ENCODE results near the gene SLC1A2.
"Not testable (repeated sequence)": the region's sequence is repeated elsewhere in the genome, so short reads cannot be mapped to it uniquely, and the experiment has no call there.

The SLC1A2 gene

DNA sequence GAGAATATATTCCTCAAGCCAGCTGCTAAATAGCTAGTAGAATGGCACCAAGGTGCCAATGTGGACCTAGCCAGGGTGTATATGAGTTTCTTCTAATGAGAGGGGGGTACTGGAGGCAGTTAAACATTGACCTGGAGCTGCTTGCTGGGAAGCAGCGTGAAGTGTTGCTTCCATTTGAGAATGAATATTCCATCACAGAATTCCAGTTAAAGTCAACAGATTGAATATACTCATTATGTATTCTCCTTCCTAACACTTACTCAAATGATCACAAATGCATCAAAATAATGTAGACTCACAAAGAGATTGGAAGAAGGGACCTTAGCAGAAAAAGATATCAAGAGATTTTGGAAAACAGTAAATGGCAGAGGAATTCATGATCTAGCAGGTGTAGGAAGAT is 178.3 kb downstream of the SLC1A2 start:
- DNase-seq, result no peak

DNA sequence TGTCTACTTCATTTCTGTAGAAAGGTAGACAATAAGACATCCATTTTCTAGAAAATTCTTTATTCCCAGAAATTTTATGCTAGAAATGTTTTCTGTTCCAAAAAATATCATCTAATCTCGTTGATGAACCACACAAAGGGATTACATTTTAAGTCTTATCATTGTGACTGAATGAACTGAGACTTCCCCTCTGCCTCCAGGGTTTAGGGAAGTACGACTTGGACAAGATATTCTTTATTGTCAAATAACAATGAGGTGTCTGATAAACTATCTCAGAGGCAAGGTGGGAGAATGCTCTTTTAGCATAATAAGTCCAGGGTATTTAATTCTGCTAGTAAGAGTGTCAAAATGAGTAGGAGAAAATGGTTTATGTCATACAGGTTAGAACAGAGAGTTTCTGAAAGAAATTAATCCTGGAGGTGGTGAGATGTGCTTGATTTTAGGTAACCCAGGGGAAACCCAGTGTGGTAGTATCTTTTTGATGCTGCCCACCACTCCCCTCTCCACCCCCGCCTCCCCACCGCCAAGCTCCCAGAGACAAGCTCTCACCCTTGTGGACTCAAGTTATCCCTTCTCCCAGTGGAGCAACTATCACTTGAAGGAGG is 179.8 kb downstream of the SLC1A2 start:
- no peak for DNase-seq

DNA sequence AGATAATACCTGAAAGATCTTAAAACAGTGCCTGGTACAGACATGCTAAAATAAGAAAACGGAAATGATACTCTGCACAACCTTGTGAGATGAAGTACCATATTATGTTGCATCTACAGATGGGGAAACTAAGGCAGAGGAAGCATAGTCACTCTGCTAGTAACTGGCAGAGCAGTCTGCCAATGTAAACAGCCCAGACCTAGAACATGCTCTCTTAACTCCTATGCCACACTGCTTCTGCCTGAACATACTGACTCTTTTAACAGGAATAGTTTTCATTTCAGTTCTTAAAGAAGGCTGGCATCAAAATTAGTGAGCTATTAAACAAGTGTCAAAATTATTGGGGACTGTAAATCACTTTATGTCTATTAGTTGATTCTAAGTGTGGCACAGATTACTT is 180.5 kb downstream of the SLC1A2 start:
- no peak for DNase-seq

DNA sequence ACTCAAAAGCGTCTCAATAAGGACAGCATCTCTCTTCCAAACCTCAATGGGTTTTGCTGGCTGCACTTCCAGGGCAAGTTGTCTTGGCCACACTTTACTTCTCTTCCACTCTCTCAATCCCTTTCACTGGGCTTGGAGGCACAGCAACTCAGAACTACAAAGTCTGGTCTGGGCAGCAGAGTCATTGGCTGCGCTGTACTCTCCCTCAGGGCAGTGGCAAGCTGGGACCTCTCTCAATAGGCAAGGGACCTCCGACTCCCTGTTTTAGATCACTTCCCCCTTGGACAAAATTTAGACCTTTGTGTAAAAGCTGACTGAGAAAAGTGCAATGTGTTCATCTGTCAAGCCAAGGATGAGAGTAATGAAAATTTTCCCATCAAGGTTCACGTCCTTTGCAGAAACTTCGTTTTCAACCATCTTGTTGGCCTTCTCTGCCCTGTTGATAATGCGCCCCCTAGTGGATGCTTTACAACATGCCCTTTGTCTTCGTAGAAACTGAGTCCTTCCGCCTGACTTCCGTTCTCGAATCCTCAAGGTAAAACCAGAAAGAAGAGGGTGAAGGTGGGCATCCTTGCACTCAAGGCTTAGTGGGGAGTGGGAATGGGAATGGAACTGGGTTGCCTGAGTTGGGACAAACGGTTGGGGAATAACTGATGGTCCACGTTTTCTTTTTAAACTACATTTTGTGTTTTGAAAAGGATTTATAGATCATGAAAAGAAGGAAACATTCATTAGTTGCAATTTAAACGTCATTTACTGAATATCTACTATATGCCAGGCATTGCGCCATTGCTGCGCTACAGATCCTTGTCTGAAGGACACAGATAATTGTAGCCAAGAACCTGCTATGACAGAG is 181.3 kb downstream of the SLC1A2 start:
- DNase-seq, result peak in 3 of 14 donors; percentile 22 to 38 (median 35)

DNA sequence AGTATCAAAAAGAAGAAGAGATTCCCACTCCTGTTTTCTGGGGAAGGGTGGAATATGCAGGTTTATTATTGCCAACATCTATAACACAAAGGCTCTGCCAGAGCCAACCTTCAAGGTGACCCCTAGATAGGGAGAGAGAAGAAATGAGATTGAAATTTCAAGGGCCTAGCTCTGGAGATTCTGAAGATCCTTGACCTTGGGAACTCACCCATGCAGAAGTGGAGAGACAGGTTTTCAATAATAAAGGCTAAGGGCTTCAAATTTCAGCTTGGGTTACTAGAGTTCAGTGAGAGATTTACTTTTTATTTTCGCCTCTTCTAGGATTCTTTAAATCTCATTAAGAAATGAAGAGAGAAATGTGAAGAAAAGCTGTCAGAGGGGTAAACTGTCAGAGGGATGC is 182.0 kb downstream of the SLC1A2 start:
- DNase-seq, result no peak

DNA sequence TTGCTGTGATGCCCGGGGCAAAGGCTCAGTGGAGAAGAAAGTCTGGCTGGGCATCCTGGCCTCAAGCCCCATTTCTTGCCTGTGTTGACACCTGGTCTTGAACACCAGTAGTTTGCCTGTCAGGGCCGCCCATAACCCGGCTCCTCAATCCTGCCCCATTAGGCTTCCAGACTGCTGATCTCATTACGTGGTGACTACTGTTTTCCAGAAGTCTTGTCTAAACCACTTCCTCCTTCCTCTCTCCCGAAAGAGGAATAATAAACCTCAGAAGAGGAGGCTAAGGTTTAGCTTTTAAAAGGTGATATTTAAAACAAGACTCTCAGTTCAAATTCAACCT is 182.7 kb downstream of the SLC1A2 start:
- no peak for DNase-seq

DNA sequence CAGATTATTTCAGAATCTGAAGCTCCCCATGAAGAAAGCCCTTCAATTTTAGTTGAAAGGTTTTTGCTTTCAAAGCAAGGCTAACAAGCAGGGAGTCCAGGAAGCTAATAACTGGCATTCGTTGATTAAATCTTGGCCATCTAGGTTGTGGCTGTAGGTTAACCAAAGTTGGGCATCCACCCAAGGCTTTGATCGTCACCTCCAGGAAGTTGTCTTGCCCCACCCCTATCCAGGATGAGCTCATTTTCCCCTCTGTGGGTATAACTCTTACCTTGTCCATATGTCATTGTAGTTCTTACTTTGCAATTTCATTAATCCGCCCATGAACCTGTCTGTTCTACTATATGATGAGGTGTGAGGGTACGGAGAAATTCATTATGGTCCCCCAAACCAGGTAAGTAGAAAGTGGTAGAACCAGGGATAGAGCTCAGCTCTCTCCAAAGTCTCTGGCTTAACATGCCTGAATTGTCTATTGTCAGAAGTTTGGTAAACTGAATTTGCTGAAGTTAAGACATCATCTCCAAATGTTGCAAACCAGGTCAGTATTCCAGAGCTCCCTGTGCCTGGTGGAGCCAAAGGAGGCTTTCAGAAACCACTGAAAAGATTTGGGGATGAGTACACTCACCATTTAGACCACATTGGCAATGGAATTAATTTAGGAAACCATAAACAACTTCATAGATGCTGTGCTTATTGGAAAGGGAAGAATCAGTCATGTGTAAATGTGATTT is 183.3 kb downstream of the SLC1A2 start:
- DNase-seq, result no peak

DNA sequence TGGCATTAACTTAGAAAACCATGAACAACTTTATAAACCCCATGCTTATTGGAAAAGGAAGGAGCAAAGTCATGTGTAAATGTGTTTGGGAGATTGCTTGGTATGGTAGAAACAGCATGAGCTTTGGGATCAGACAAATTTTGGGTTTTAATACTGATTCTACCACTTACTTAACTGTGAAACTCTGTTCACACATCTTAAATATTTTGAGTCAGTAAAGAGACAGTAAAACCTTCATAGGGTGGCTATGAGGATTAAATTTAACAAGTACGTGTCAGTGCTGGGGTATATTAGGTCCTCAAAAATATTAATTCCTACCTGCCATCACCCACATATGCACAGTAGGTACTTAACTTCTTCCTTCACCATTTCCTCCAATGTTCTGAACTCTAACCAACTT is 183.9 kb downstream of the SLC1A2 start:
- no peak for DNase-seq

DNA sequence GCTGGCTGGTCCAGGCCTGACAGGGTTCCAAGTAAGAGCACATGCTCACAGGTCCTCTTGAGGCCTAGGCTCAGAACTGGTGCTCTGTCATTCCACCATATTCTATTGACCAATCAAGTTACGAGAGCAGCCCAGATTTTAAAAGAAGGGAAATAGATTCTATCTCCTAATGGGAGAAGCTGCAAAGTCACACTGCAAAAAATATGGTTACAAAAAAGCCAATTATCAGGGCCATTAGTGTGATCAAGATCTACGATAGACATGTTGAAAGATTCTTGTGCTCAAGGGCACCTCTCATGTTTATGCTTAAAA is 184.2 kb downstream of the SLC1A2 start:
- DNase-seq, result no peak

DNA sequence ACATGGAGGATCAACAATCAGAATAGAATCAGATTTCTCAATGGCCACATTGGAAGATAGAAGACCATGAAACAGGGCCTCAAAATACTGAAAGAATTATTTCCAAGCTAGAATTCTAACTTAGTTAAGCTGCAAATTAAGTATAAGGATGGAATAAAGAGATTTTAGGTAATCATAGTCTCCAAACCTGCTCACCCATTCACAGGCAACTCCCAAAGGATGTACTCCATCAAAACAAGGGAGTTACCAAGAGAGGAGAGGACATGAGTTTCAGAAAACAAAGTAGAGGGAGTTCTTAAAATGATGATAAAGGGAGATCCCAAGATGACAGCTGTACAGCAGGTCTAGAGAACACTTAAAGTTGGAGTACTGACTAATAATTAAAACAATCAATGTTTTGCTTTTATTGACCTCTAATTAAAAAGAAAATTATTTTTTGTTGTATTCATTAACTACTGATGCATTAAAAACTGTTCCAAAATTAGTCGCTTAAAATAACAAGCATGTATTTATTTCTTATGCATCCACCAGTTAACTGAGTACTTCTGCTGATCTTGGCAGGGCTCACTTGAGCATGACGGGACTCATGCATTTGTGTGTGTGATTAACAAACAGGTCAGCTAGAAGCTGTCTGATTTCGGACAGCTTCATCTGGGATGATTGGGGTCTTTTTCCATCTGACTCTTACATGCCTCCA is 184.8 kb downstream of the SLC1A2 start:
- no peak for DNase-seq

DNA sequence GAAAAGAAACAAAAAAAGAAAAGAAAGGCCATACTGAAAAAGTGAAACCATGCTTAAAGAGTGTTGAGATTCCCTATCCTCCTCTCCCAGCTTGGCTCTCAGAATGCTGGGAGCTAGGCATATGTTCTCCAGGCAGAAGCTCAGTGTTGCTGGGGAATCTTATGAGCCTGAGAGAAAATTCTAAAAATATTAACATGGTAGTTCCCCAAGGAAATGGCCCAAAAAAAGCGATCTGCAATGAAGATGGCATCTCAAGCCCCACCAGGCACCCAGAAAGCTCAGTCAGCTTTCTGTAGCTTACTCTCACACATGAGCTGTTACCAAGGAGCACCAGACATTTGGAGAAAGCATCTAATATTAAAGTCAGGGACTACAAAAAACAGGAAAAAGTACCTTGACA is 185.8 kb downstream of the SLC1A2 start:
- DNase-seq, result no peak

DNA sequence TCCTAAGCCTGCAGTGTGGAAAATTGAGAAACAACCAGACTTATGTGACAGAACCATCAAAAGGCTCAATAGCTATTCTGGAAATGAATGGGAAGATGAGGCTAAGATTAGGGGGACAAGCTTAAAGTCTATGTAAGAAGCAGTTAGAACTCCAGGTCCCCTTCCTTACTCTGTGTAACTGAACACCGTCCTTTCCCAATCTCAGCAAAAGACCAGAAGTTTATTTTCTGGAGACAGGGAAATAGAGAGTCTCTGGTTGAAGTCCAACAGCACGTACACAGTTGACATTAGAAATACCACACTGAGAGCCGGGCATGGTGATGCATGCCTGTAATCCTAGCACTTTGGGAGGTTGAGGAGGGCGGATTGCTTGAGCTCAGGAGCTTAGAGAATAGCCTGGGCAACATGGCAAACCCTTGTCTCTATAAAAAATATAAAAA is 186.4 kb downstream of the SLC1A2 start:
- no peak for DNase-seq

DNA sequence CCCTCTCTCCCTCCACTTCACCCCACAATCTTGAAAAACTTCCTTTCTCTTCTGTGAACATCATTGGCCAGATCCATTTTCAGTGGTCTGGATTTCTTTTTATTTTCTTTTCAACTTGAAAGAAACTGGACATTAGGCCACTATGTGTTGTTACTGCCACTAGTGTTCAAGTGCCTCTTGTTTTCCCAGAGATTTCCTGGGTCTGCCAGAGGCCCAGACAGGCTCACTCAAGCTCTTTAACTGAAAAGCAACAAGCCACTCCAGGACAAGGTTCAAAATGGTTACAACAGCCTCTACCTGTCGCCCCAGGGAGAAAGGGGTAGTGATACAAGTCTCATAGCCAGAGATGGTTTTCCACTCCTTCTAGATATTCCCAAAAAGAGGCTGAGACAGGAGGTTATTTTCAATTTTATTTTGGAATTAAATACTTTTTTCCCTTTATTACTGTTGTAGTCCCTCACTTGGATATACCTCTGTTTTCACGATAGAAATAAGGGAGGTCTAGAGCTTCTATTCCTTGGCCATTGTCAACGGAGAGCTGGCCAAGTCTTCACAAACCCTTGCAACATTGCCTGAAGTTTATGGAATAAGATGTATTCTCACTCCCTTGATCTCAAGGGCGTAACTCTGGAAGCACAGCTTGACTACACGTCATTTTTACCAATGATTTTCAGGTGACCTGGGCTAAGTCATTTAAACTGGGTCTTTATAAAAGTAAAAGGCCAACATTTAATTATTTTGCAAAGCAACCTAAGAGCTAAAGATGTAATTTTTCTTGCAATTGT is 188.1 kb downstream of the SLC1A2 start:
- no peak for DNase-seq

DNA sequence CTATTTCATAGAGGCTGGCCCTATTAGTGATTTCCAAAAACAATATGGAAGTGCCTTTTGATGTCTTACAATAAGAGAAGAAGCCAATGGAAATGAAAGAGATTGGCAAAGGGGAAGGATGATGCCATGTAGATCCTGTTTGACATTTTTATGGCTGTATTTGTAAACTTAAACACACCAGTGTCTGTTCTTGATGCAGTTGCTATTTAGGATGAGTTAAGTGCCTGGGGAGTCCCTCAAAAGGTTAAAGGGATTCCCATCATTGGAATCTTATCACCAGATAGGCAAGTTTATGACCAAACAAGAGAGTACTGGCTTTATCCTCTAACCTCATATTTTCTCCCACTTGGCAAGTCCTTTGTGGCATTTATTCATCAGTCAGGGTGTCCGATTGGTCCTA is 189.0 kb downstream of the SLC1A2 start:
- no peak for DNase-seq

DNA sequence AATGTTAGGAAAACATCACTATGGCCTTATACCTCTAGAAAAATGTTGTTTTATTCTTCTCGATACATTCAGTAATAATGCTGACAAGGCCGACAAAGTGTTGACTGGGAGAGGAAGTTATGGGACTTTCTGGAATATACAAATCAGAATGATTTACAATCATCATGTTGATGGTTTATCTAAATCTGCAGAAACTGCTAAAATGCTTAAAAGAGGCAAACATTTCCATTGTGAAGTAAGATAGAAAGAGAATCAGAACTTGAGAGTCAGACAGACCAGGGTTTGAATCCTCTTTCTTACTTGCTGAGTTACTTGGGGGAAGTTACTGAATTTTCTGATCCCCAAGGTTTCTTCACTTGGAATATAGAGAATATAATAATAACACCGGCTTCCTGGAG is 191.0 kb downstream of the SLC1A2 start:
- no peak for DNase-seq

DNA sequence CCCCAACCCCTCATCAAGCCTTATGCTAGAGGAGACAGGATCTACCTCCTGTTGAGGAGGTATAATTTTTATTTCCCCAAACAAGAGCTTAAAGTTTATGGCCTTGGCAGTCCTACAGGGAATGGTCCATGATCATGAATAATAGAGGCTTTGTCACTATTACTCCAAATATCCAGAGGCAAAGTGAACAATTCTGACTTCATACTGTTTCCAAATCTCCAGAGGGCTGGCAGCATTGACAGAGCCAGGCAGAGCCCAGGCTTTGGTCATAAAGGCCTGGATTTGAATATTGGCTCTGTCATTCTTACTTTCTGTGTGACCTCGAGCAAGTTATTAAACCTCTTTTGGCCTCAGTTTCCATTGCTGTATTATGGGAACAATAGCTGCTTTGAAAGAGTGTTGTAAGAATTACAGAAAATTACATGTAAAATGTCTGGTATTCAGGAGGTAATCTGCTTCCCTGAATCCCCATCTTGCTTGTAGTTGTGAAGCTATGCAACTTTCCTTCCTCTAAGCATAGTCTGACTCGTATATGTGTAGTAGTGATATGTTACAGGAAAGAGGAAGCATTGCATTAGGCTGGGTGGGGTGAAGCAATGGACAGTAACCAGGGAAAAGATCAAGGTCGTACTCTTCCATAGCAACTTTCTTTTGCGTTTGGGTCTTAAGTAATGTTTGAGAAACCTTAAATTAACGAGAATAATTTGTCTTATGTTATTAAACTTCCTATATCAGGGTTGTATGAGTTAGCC is 191.6 kb downstream of the SLC1A2 start:
- peak in 1 of 14 donors; percentile 21 for DNase-seq

DNA sequence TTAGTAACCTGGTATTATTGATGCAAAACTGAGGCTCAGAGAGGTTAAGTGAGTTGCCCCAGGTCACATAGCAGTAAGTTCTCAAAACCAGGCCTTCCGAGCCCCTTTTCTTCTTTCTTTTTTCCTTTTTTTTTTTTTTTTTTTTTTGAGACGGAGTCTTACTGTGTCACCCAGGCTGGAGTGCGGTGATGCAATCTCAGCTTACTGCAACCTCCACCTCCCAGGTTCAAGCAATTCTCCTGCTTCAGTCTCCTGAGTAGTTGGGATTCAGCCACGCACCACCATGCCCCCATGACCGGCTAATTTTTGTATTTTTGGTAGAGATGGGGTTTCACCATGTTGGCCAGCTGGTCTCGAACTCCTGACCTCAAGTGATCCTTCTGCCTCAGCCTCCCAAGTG is 192.6 kb downstream of the SLC1A2 start:
- DNase-seq, result not testable (repeated sequence)

DNA sequence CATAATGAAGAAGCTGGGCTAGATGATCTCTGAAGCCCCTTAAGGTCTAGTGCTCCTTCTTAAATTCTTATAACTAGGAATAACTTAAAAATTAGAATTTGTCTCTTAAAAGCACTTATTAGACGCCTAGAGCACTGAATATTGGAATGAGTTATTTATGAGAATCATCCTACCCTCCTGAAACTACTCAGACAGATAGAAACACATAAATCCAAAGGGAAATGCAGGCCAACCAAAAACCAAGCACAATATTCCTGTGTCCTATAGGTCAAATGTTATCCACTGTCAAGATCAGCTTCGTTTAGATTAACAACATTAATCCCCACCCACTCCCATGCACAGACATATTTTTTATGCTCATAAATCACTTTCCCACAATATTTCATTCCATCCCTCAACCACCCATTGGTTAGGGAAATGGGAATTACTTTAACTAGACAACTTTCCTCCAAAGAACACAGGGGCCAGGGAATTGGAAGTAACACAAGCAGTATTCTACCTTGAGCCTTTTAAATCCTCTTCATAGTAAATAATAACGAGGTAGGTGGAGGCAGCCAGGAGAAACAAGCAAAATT is 193.3 kb downstream of the SLC1A2 start:
- DNase-seq, result no peak

DNA sequence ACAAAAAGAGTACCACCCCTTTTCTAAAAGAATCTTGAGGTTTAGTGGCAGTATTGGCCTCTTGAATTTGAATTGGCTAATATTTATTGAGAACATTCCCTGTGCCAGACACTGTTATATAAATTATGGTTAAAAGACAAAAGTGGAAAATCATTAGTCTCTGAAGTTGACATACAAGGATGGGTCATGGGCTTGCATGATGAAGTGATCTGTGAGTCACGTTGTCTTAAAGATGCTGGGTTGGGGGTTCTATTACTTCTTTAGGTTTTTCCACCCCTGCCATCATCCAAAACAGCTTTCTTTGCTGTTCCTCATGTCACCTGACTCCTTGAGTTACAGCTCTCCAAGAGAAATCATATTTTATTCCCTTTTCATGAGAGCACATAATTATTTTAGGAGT is 195.4 kb downstream of the SLC1A2 start:
- no peak for DNase-seq

DNA sequence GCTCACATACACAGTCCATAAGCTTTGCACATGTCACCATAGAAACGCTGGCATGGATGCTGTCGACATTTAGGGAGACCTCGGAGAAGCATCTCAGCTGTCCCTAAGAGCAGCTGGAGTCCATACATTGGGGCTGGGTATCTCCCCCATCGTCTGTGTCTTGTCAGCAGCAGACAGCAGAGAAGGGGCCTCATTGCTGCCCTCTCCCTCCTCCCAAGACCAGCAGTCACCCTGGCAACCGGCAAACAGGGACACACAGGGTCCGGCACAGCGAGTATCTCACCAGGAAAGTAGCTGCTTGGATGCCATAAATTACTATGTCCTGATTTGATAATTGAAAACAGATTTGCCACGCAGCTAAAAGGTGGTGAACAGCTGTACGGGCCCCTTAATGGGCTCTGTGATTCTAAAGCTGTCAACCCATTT is 196.0 kb downstream of the SLC1A2 start:
- no peak for DNase-seq

DNA sequence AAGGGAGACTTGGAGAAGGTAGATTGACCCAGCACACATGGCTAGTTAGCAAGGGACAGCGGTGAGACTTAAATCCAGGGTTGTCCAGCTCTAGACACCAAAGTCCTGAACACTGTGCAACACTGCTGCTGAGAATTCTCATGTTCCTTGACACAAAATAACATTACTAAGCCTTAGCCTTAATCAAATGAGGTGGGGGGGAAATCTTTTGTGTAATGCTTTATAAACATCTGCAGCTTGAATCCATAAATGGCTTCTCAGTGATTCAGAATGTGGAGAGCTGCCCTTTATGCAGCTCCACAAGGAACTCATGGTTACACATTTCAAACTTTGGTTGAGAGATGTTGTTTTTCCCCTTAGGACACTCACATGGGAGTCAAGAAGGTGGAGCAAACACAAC is 200.4 kb downstream of the SLC1A2 start:
- no peak for DNase-seq
